ENCODE data around the gene PACS2. TPM values are rescaled to one million over a fixed set of nuclear protein-coding genes. Genes with fewer than 3 reads are reported as not detected.

PACS2 gene
- total RNA-seq, 1 experiment from 2014 or later, result 62.0 TPM

DNA sequence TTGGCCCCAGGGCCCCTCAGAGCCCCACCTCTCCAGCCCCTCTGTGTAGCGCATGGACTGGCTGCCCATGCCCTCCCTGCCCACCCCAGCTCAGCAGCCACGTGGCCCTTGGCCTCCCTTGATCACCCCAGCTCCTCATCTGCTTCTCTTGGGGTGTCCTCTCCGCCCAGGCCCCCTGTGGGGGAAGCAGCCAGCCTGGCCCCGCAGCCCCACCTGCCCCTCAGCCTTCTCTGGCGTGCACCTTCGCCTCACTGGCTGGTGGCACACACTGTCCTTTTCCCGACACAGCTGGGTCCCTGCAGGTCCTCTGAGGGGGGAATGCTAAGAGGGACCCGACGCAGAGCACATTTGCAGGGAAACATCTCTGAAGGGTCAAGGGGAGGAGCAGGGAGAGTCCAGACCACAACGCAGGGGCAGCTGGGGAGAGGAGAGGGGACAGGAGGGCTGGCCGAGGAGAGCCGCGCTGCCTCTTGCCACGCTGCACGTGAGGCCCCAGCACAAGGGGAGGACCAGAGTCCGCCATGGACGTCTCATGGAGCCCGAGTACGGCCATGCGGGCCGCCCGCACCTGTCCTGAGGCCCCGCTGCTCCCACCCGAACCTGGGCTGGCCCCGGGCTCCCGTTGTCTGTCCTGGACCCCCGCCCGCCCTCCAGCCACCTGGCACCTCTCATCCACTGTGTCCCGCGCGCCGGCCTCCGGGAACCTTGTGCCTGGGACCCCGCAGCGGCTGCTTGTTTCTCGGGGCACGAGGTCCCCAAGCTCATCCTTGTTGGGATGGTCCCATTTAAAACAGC is 36.1 kb downstream of the PACS2 start:
- H4K20me1 ChIP-seq (ENCODE audit: low read length), result no peaks in the 10 kb centered on the region
- H2AFZ ChIP-seq (ENCODE audit: low read length), result no peak overlapping the region
- no peak overlapping the region for H3K4me2 ChIP-seq (ENCODE audit: low read length)
- H3K9me3 ChIP-seq (ENCODE audit: low read length), result no peaks in the 10 kb centered on the region
- H3K9me2 ChIP-seq (replicated peaks; ENCODE audit: low read length), result no peaks in the 10 kb centered on the region
- no peaks in the 10 kb centered on the region for H3K4me1 ChIP-seq (ENCODE audit: insufficient read depth, low read length)
- H3K27me3 ChIP-seq (ENCODE audit: low read length), result no peaks in the 10 kb centered on the region
- ChIA-PET CTCF (interaction anchor here (2.0 kb wide), 2 partner anchors 49 to 147 kb away, joined by 8 to 14 read pairs; partner anchors contain the start of gene BRF1), POLR2A (ENCODE audit: unreplicated experiment) (no interaction called here)
- no peak for TF ChIP-seq EZH2 (IDR thresholded peaks at IDR 0.05; ENCODE audit: low read length, unreplicated experiment)
- no peak for TF ChIP-seq EZH2phosphoT487 (IDR thresholded peaks at IDR 0.05; ENCODE audit: borderline replicate concordance, low read length)
- TF ChIP-seq, protein P1, sequence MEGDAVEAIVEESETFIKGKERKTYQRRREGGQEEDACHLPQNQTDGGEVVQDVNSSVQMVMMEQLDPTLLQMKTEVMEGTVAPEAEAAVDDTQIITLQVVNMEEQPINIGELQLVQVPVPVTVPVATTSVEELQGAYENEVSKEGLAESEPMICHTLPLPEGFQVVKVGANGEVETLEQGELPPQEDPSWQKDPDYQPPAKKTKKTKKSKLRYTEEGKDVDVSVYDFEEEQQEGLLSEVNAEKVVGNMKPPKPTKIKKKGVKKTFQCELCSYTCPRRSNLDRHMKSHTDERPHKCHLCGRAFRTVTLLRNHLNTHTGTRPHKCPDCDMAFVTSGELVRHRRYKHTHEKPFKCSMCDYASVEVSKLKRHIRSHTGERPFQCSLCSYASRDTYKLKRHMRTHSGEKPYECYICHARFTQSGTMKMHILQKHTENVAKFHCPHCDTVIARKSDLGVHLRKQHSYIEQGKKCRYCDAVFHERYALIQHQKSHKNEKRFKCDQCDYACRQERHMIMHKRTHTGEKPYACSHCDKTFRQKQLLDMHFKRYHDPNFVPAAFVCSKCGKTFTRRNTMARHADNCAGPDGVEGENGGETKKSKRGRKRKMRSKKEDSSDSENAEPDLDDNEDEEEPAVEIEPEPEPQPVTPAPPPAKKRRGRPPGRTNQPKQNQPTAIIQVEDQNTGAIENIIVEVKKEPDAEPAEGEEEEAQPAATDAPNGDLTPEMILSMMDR (conservative IDR thresholded peaks at IDR 0.05; ENCODE audit: low read depth, low read length), result no peak
- DNase-seq (no peak), ATAC-seq (no peak)
- no peaks in the 10 kb centered on the region for H3K36me3 ChIP-seq (ENCODE audit: low read depth, low read length)
- intact Hi-C loops (cut with micrococcal nuclease), result no loop called here
- no peak overlapping the region for H3K9ac ChIP-seq (ENCODE audit: low read length)
- H3F3A ChIP-seq (ENCODE audit: low read length, unreplicated experiment), result no peaks in the 10 kb centered on the region
- no peak overlapping the region for H3K4me3 ChIP-seq (ENCODE audit: low read length)
- no TSS peak for BruUV-seq (replicated peaks)
- H3K27ac ChIP-seq (ENCODE audit: low read length), result no peak overlapping the region
- no peaks in the 10 kb centered on the region for H3K79me2 ChIP-seq (ENCODE audit: low read length)

DNA sequence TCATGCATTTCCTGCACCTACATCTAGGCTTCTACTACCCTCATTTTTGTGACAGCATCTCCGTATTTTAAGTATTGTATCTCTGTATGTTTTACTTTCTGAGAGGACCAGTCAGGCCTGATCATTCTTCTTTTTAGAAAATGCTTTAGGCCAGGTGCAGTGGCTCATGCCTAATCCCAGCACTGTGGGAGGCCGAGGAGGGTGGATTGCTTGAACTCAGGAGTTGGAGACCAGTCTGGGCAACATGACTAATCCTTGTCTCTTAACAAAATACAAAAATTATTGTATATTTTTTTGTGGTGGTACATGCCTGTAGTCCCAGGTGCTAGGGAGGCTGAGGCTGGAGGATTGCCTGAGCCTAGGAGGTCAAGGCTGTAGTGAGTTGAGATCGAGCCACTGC is 36.9 kb downstream of the PACS2 start:
- Histone ChIP-seq H3K9ac (ENCODE audit: low read length) (no peak overlapping the region), H3K79me2 (ENCODE audit: low read length) (no peaks in the 10 kb centered on the region), H2AFZ (ENCODE audit: low read length) (no peak overlapping the region), H3K27ac (ENCODE audit: low read length) (no peak overlapping the region), H3K4me3 (ENCODE audit: low read length) (no peak overlapping the region), H3K4me2 (ENCODE audit: low read length) (no peak overlapping the region), H3K9me3 (ENCODE audit: low read length) (no peaks in the 10 kb centered on the region), H3K36me3 (ENCODE audit: low read depth, low read length) (no peaks in the 10 kb centered on the region), H4K20me1 (ENCODE audit: low read length) (no peaks in the 10 kb centered on the region), H3K4me1 (ENCODE audit: insufficient read depth, low read length) (no peaks in the 10 kb centered on the region), H3K27me3 (ENCODE audit: low read length) (no peaks in the 10 kb centered on the region), H3F3A (ENCODE audit: low read length, unreplicated experiment) (no peaks in the 10 kb centered on the region), H3K9me2 (replicated peaks; ENCODE audit: low read length) (no peaks in the 10 kb centered on the region)
- ATAC-seq (no peak), DNase-seq (no peak)
- ChIA-PET POLR2A (ENCODE audit: unreplicated experiment) (no interaction called here), CTCF (interaction anchor here (2.0 kb wide), 2 partner anchors 50 to 148 kb away, joined by 8 to 14 read pairs; partner anchors contain the start of gene BRF1)
- intact Hi-C loops (cut with micrococcal nuclease), result no loop called here
- no TSS peak for BruUV-seq (replicated peaks)
- TF ChIP-seq, protein P1 (conservative IDR thresholded peaks at IDR 0.05; ENCODE audit: low read depth, low read length), result no peak
- TF ChIP-seq EZH2phosphoT487 (IDR thresholded peaks at IDR 0.05; ENCODE audit: borderline replicate concordance, low read length), result no peak
- TF ChIP-seq EZH2 (IDR thresholded peaks at IDR 0.05; ENCODE audit: low read length, unreplicated experiment), result no peak
